HG03354 (cell line): ENCODE data around the gene ZNF555.

Experiments used
- ATAC-seq: cut with Tn5 transposase; IDR thresholded peaks from one replicate; pipeline ENCODE4 v1.9.1; 2021; ENCODE audit warnings: mild to moderate bottlenecking; ENCODE audit not compliant: unreplicated experiment, poor library complexity, severe bottlenecking

The ZNF555 gene

DNA sequence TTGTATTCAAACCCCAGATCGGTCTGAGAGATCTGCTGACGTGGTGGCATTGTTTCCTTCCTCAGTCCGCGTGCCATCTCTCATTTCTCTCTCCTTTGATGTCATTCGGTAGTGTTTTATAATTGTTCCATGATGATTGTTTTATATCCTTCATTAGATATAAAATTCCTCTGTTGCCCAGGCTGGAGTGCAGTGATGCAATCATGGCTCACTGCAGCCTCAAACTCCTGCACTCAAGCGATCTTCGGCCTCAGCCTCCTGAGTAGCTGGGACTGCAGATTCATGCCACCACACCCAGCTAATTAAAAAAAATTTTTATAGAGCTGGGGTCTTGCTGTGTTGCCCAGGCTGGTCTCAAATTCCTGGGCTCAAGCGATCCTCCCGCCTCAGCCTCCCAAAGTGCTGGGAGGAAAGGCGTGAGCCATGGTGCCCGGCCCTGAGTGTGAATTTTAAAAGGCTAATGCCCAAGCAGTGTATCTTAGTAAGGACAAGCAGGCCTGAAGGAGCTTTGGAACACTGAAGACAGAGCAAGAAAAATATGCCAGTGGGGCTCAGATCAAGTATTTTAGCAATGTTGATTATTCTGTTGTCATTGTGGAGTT lies 64.7 kb downstream of the ZNF555 start:
- no peak for ATAC-seq

DNA sequence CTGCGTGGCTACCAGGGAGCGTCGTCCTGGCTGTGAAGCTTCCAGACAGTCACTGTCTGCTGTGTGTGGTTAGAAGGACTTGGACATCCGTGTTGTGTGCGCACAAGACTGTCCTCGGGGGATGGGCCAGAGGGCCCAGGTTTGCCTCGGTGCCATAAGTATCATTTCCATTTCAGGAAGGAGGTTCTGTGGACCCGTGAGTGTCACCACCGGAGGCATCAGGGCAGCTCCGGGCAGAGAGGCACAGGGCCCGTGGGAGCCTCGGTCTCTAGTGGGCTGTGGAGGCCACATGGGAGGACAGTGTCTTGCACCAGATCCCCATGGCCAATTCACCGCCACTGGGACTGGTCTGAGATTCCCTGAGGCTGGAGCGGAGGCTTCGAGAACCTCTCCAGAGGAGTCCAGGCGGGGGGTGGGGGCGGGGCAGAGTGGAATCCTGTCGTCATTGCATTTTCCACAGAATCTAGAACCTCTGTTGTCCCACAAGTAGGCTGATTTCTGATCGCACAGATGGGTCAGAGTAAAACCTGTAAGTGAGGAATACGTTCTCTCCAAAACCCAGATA lies 65.4 kb downstream of the ZNF555 start:
- no peak for ATAC-seq
